Measurements from ENCODE around the gene NFKBIZ. TPM values are rescaled to one million over a fixed set of nuclear protein-coding genes. Genes with fewer than 3 reads are reported as not detected.

Gene NFKBIZ
- total RNA-seq, 1 donor: 222 TPM

GRCh38 chr3:101825904-101826445, 23.3 kb upstream of the NFKBIZ start:
- DNase-seq (ENCODE audit: low read depth in 2 of 3, low spot score in 2 of 3): no peak

- peak; percentile 68 to 92 (median 87) for DNase-seq (ENCODE audit: low read depth in 2 of 3, low spot score in 2 of 3)
Observed at GRCh38 chr3:101827211-101828174, 21.8 kb upstream of the NFKBIZ start.

GRCh38 chr3:101828276-101828675, 21.0 kb upstream of the NFKBIZ start:
- no peak for DNase-seq (ENCODE audit: low read depth in 2 of 3, low spot score in 2 of 3)

GRCh38 chr3:101828691-101829436, 20.4 kb upstream of the NFKBIZ start:
- DNase-seq (ENCODE audit: low read depth in 2 of 3, low spot score in 2 of 3): no peak

GRCh38 chr3:101829437-101829830, 19.9 kb upstream of the NFKBIZ start:
- DNase-seq (ENCODE audit: low read depth in 2 of 3, low spot score in 2 of 3): no peak

GRCh38 chr3:101829874-101830273, 19.4 kb upstream of the NFKBIZ start:
- no peak for DNase-seq (ENCODE audit: low read depth in 2 of 3, low spot score in 2 of 3)

- no peak for DNase-seq (ENCODE audit: low read depth in 2 of 3, low spot score in 2 of 3)
Observed at GRCh38 chr3:101833446-101833974, 15.8 kb upstream of the NFKBIZ start.

- no peak for DNase-seq (ENCODE audit: low read depth in 2 of 3, low spot score in 2 of 3)
Observed at GRCh38 chr3:101835676-101836075, 13.6 kb upstream of the NFKBIZ start.

- no peak for DNase-seq (ENCODE audit: low read depth in 2 of 3, low spot score in 2 of 3)
Observed at GRCh38 chr3:101836160-101836559, 13.2 kb upstream of the NFKBIZ start.

- DNase-seq (ENCODE audit: low read depth in 2 of 3, low spot score in 2 of 3): peak in 2 of 3 donors; percentile 34 to 62
Observed at GRCh38 chr3:101836652-101837598, 12.4 kb upstream of the NFKBIZ start.

GRCh38 chr3:101838691-101839090, 10.6 kb upstream of the NFKBIZ start:
- no peak for DNase-seq (ENCODE audit: low read depth in 2 of 3, low spot score in 2 of 3)

GRCh38 chr3:101840066-101840465, 9.2 kb upstream of the NFKBIZ start:
- DNase-seq (ENCODE audit: low read depth in 2 of 3, low spot score in 2 of 3): no peak

- DNase-seq (ENCODE audit: low read depth in 2 of 3, low spot score in 2 of 3): no peak
Observed at GRCh38 chr3:101842245-101842934, 6.9 kb upstream of the NFKBIZ start.

GRCh38 chr3:101842935-101843330, 6.4 kb upstream of the NFKBIZ start:
- no peak for DNase-seq (ENCODE audit: low read depth in 2 of 3, low spot score in 2 of 3)

- DNase-seq (ENCODE audit: low read depth in 2 of 3, low spot score in 2 of 3): no peak
Observed at GRCh38 chr3:101845425-101845824, 3.9 kb upstream of the NFKBIZ start.

GRCh38 chr3:101846709-101847108, 2.6 kb upstream of the NFKBIZ start:
- no peak for DNase-seq (ENCODE audit: low read depth in 2 of 3, low spot score in 2 of 3)

GRCh38 chr3:101847328-101847727, 2.0 kb upstream of the NFKBIZ start:
- DNase-seq (ENCODE audit: low read depth in 2 of 3, low spot score in 2 of 3): no peak

- no peak for DNase-seq (ENCODE audit: low read depth in 2 of 3, low spot score in 2 of 3)
Observed at GRCh38 chr3:101848326-101848725, 988 bp upstream of the NFKBIZ start.

GRCh38 chr3:101849714-101850245, 466 bp downstream of the NFKBIZ start:
- peak in 1 of 3 donors; percentile 38 for DNase-seq (ENCODE audit: low read depth in 2 of 3, low spot score in 2 of 3)
